ENCODE data around the gene HOXA1.

The HOXA1 gene

DNA sequence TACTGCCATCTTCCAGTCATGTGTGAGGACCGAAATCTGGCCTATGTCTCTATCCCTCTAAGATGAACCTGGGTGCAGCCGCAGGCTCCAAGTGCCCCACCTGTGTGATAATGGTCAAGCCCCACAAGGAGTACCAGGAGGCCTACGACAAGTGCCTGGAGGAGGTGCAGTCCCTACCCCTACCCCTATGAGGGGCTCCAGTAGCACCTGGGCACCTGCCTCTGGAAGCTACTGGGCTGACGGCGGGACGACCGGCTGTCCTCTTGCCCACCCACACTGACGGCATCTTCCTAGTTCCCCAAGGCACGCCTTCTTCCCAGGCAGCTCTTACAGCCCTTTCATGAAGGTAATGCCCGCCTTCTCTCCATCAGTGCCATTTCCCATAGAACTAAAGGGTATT lies 47.4 kb downstream of the HOXA1 start:
- TF ChIP-seq KLF8 (tag by site-specific recombination; IDR thresholded peaks at IDR 0.05) (no peak), ZNF560 (tag by site-specific recombination; IDR thresholded peaks at IDR 0.05; ENCODE audit: borderline replicate concordance) (no peak), ZNF335 (tag by site-specific recombination; conservative IDR thresholded peaks at IDR 0.05) (no peak), KLF10 (tag by site-specific recombination; IDR thresholded peaks at IDR 0.05) (no peak), KLF16 (tag by site-specific recombination; IDR thresholded peaks at IDR 0.05) (no peak), ZNF623 (tag by site-specific recombination; IDR thresholded peaks at IDR 0.05) (no peak), ZNF138 (tag by site-specific recombination; IDR thresholded peaks at IDR 0.05; ENCODE audit: borderline replicate concordance) (no peak), KLF1 (tag by site-specific recombination; IDR thresholded peaks at IDR 0.05) (no peak), ZNF341 (tag by site-specific recombination; IDR thresholded peaks at IDR 0.05; ENCODE audit: low read depth) (no peak), ZNF610 (tag by site-specific recombination; IDR thresholded peaks at IDR 0.05; ENCODE audit: borderline replicate concordance) (no peak), ZNF830 (tag by site-specific recombination; IDR thresholded peaks at IDR 0.05; ENCODE audit: low read depth) (no peak)
- TF ChIP-seq, protein P1, sequence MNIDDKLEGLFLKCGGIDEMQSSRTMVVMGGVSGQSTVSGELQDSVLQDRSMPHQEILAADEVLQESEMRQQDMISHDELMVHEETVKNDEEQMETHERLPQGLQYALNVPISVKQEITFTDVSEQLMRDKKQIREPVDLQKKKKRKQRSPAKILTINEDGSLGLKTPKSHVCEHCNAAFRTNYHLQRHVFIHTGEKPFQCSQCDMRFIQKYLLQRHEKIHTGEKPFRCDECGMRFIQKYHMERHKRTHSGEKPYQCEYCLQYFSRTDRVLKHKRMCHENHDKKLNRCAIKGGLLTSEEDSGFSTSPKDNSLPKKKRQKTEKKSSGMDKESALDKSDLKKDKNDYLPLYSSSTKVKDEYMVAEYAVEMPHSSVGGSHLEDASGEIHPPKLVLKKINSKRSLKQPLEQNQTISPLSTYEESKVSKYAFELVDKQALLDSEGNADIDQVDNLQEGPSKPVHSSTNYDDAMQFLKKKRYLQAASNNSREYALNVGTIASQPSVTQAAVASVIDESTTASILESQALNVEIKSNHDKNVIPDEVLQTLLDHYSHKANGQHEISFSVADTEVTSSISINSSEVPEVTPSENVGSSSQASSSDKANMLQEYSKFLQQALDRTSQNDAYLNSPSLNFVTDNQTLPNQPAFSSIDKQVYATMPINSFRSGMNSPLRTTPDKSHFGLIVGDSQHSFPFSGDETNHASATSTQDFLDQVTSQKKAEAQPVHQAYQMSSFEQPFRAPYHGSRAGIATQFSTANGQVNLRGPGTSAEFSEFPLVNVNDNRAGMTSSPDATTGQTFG (tag by site-specific recombination; IDR thresholded peaks at IDR 0.05; ENCODE audit: borderline replicate concordance) = no peak
- TF ChIP-seq, protein P2, sequence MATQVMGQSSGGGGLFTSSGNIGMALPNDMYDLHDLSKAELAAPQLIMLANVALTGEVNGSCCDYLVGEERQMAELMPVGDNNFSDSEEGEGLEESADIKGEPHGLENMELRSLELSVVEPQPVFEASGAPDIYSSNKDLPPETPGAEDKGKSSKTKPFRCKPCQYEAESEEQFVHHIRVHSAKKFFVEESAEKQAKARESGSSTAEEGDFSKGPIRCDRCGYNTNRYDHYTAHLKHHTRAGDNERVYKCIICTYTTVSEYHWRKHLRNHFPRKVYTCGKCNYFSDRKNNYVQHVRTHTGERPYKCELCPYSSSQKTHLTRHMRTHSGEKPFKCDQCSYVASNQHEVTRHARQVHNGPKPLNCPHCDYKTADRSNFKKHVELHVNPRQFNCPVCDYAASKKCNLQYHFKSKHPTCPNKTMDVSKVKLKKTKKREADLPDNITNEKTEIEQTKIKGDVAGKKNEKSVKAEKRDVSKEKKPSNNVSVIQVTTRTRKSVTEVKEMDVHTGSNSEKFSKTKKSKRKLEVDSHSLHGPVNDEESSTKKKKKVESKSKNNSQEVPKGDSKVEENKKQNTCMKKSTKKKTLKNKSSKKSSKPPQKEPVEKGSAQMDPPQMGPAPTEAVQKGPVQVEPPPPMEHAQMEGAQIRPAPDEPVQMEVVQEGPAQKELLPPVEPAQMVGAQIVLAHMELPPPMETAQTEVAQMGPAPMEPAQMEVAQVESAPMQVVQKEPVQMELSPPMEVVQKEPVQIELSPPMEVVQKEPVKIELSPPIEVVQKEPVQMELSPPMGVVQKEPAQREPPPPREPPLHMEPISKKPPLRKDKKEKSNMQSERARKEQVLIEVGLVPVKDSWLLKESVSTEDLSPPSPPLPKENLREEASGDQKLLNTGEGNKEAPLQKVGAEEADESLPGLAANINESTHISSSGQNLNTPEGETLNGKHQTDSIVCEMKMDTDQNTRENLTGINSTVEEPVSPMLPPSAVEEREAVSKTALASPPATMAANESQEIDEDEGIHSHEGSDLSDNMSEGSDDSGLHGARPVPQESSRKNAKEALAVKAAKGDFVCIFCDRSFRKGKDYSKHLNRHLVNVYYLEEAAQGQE (tag by site-specific recombination; IDR thresholded peaks at IDR 0.05) = no peak
- TF ChIP-seq, protein P3, sequence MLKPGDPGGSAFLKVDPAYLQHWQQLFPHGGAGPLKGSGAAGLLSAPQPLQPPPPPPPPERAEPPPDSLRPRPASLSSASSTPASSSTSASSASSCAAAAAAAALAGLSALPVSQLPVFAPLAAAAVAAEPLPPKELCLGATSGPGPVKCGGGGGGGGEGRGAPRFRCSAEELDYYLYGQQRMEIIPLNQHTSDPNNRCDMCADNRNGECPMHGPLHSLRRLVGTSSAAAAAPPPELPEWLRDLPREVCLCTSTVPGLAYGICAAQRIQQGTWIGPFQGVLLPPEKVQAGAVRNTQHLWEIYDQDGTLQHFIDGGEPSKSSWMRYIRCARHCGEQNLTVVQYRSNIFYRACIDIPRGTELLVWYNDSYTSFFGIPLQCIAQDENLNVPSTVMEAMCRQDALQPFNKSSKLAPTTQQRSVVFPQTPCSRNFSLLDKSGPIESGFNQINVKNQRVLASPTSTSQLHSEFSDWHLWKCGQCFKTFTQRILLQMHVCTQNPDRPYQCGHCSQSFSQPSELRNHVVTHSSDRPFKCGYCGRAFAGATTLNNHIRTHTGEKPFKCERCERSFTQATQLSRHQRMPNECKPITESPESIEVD (tag by site-specific recombination; IDR thresholded peaks at IDR 0.05) = no peak
- POLR2A ChIA-PET = no interaction called here
- no peaks in the 10 kb centered on the region for H3K36me3 ChIP-seq (ENCODE audit: control insufficient read depth in 2 of 2, insufficient read depth in 1 of 2, low read length in 2 of 2)
- H3K27ac ChIP-seq (ENCODE audit: extremely low read depth, low read depth, low read length) = no peak overlapping the region
- no peak overlapping the region for H3K4me3 ChIP-seq (ENCODE audit: low read depth, low read length)
- no peaks in the 10 kb centered on the region for H3K9me3 ChIP-seq (ENCODE audit: control insufficient read depth, insufficient read depth, low read depth, low read length)
- CTCF ChIA-PET = no interaction called here
- 0 out of 2 replicates have a peak, but pooled peaks cover 3% of the 10 kb centered on the region for H3K4me1 ChIP-seq (ENCODE audit: control insufficient read depth, insufficient read depth, low read length)

DNA sequence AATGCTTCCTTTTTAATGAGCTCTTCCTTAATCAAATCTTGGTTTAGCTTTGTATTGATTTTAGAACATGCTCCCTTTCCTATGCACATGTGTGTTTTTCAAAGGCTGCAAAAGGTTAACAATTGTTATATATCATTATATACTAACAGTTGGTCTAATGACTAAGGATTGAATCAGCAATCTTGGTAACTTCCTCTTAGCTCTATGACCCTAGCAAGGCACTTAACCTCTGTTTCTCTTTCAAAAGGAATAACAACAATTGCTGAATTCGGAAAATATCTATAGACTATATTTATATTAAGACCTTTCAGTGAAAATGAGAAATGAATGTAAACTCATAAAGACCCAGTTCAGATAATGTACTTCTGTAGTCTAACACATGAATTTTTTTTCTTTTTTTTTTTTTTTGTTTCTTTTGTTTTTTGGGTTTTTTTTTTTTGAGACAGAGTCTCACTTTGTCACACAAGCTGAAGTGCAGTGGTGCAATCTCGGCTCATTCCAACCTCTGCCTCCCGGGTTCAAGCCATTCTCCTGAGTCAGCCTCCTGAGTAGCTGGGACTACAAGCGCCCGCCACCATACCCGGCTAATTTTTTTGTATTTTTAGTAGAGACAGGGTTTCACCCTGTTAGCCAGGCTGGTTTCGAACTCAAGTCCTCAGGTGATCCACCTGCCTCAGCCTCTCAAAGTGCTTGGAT lies 48.8 kb downstream of the HOXA1 start:
- Histone ChIP-seq H3K27ac (ENCODE audit: extremely low read depth, low read depth, low read length) (no peak overlapping the region), H3K4me1 (ENCODE audit: control insufficient read depth, insufficient read depth, low read length) (no peaks in the 10 kb centered on the region), H3K4me3 (ENCODE audit: low read depth, low read length) (no peak overlapping the region), H3K36me3 (ENCODE audit: control insufficient read depth in 2 of 2, insufficient read depth in 1 of 2, low read length in 2 of 2) (no peaks in the 10 kb centered on the region), H3K9me3 (ENCODE audit: control insufficient read depth, insufficient read depth, low read depth, low read length) (no peaks in the 10 kb centered on the region)
- POLR2A ChIA-PET = no interaction called here
- CTCF ChIA-PET = interaction anchor here (0.6 kb wide), 1 partner anchor 36 kb away, joined by 3 read pairs; no protein-coding TSS in a partner anchor
- no peak for TF ChIP-seq ZBTB20 (tag by site-specific recombination; IDR thresholded peaks at IDR 0.05)
- no peak for TF ChIP-seq ZNF2 (tag by site-specific recombination; IDR thresholded peaks at IDR 0.05)
- no peak for TF ChIP-seq ZNF48 (tag by site-specific recombination; IDR thresholded peaks at IDR 0.05)
- no peak for TF ChIP-seq ZNF529 (tag by site-specific recombination; IDR thresholded peaks at IDR 0.05; ENCODE audit: insufficient replicate concordance)
- TF ChIP-seq, protein P4, sequence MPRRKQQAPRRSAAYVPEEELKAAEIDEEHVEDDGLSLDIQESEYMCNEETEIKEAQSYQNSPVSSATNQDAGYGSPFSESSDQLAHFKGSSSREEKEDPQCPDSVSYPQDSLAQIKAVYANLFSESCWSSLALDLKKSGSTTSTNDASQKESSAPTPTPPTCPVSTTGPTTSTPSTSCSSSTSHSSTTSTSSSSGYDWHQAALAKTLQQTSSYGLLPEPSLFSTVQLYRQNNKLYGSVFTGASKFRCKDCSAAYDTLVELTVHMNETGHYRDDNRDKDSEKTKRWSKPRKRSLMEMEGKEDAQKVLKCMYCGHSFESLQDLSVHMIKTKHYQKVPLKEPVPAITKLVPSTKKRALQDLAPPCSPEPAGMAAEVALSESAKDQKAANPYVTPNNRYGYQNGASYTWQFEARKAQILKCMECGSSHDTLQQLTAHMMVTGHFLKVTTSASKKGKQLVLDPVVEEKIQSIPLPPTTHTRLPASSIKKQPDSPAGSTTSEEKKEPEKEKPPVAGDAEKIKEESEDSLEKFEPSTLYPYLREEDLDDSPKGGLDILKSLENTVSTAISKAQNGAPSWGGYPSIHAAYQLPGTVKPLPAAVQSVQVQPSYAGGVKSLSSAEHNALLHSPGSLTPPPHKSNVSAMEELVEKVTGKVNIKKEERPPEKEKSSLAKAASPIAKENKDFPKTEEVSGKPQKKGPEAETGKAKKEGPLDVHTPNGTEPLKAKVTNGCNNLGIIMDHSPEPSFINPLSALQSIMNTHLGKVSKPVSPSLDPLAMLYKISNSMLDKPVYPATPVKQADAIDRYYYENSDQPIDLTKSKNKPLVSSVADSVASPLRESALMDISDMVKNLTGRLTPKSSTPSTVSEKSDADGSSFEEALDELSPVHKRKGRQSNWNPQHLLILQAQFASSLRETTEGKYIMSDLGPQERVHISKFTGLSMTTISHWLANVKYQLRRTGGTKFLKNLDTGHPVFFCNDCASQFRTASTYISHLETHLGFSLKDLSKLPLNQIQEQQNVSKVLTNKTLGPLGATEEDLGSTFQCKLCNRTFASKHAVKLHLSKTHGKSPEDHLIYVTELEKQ (tag by site-specific recombination; IDR thresholded peaks at IDR 0.05; ENCODE audit: borderline replicate concordance) = no peak
- no peak for TF ChIP-seq YY2 (tag by site-specific recombination; IDR thresholded peaks at IDR 0.05)
- TF ChIP-seq, protein P5, sequence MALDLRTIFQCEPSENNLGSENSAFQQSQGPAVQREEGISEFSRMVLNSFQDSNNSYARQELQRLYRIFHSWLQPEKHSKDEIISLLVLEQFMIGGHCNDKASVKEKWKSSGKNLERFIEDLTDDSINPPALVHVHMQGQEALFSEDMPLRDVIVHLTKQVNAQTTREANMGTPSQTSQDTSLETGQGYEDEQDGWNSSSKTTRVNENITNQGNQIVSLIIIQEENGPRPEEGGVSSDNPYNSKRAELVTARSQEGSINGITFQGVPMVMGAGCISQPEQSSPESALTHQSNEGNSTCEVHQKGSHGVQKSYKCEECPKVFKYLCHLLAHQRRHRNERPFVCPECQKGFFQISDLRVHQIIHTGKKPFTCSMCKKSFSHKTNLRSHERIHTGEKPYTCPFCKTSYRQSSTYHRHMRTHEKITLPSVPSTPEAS (tag by site-specific recombination; IDR thresholded peaks at IDR 0.05) = no peak
- TF ChIP-seq ZNF132 (tag by site-specific recombination; IDR thresholded peaks at IDR 0.05; ENCODE audit: borderline replicate concordance) = no peak

Data from HEK293 (cell line).